Stimulated activated CD8-positive, alpha-beta memory T cell treated with anti-CD3 and anti-CD28 coated beads, Interleukin-12 subunit alpha, Interleukin-12 subunit beta, amount 100 ng/mL, for 1 hour (primary cell): ENCODE measurements around the gene PHKA2.

Source experiments
- DNase-seq: peaks from one replicate; pipeline ENCODE4 v3.0.0-alpha.2; 2020; ENCODE audit warnings: low read depth

The PHKA2 gene

GRCh38 chrX:18889346-18890048 lies 94.4 kb downstream of the PHKA2 start:
- DNase-seq = no peak

- DNase-seq = no peak
Measured at GRCh38 chrX:18888281-18888680, 95.6 kb downstream of the PHKA2 start.

GRCh38 chrX:18887825-18888212 lies 96.1 kb downstream of the PHKA2 start:
- no peak for DNase-seq

GRCh38 chrX:18887177-18887824 lies 96.6 kb downstream of the PHKA2 start:
- DNase-seq = no peak

- no peak for DNase-seq
Measured at GRCh38 chrX:18886344-18887161, 97.4 kb downstream of the PHKA2 start.

- no peak for DNase-seq
Measured at GRCh38 chrX:18886005-18886343, 97.9 kb downstream of the PHKA2 start.

- peak; percentile 5 for DNase-seq
Measured at GRCh38 chrX:18885328-18886004, 98.4 kb downstream of the PHKA2 start.

GRCh38 chrX:18884916-18885315 lies 99.0 kb downstream of the PHKA2 start:
- DNase-seq = no peak

- DNase-seq = no peak
Measured at GRCh38 chrX:18883961-18884765, 99.8 kb downstream of the PHKA2 start.

- no peak for DNase-seq
Measured at GRCh38 chrX:18883234-18883960, 100.5 kb downstream of the PHKA2 start.

GRCh38 chrX:18879144-18879543 lies 104.8 kb downstream of the PHKA2 start:
- DNase-seq = no peak

- no peak for DNase-seq
Measured at GRCh38 chrX:18877469-18877868, 106.4 kb downstream of the PHKA2 start.

GRCh38 chrX:18875256-18875878 lies 108.5 kb downstream of the PHKA2 start:
- no peak for DNase-seq

GRCh38 chrX:18874560-18875255 lies 109.2 kb downstream of the PHKA2 start:
- no peak for DNase-seq

- no peak for DNase-seq
Measured at GRCh38 chrX:18873836-18874235, 110.1 kb downstream of the PHKA2 start.

GRCh38 chrX:18873189-18873791 lies 110.6 kb downstream of the PHKA2 start:
- no peak for DNase-seq

GRCh38 chrX:18872621-18873020 lies 111.3 kb downstream of the PHKA2 start:
- DNase-seq = no peak

GRCh38 chrX:18871970-18872369 lies 111.9 kb downstream of the PHKA2 start:
- DNase-seq = no peak

- DNase-seq = no peak
Measured at GRCh38 chrX:18871161-18871890, 112.6 kb downstream of the PHKA2 start.
